ENCODE measurements around the gene NDOR1.
"Not testable (repeated sequence)": the region's sequence is repeated elsewhere in the genome, so short reads cannot be mapped to it uniquely, and the experiment has no call there.

NDOR1 gene

GRCh38 chr9:137240841-137241489, 35.5 kb downstream of the NDOR1 start, which contains the start of gene TUBB4B:
Gene TUBB4B (plus strand): TSS chr9:137241287. CDS start chr9:137241361, 74 bp downstream.
- no peak within 1 kb of the TSS for H2BK15ac ChIP-seq (replicated peaks; ENCODE audit: low read depth)
- peak within 1 kb of the TSS; percentile 94 for H3K23ac ChIP-seq (ENCODE audit: low read length)
- peak; percentile 100 for DNase-seq
- H2BK120ac ChIP-seq (ENCODE audit: low read depth, low read length): peak within 1 kb of the TSS; percentile 1
- WGBS (ENCODE audit: extremely low coverage, insufficient coverage, low lambda C conversion rate): no CpG with 5 or more reads among the region's 67 CpGs
- no peaks in the 10 kb centered on the region for H3K27me3 ChIP-seq (ENCODE audit: insufficient read depth, low read length, poor library complexity)
- peak within 1 kb of the TSS; percentile 54 for H3K18ac ChIP-seq (ENCODE audit: low read length)
- H3K4me1 ChIP-seq (ENCODE audit: control insufficient read depth, low read depth, low read length): peaks cover 17% of the 10 kb centered on the region
- H3K27ac ChIP-seq (ENCODE audit: low read depth, low read length): peak within 1 kb of the TSS; percentile 98
- no peak within 1 kb of the TSS for H4K5ac ChIP-seq (ENCODE audit: low read length)
- H3K36me3 ChIP-seq (ENCODE audit: control insufficient read depth, insufficient read depth, low read length): peaks cover 6% of the 10 kb centered on the region
- H3K4ac ChIP-seq (ENCODE audit: low read depth, low read length): peak within 1 kb of the TSS; percentile 93
- H3K79me2 ChIP-seq (ENCODE audit: control insufficient read depth, insufficient read depth, low read length): peaks cover 18% of the 10 kb centered on the region
- no peak within 1 kb of the TSS for H2AK5ac ChIP-seq (ENCODE audit: low read length)
- peaks cover 9% of the 10 kb centered on the region for H3K79me1 ChIP-seq (ENCODE audit: low read length)
- peak within 1 kb of the TSS; percentile 87 for H3K4me2 ChIP-seq (ENCODE audit: low read length)
- H3K56ac ChIP-seq (ENCODE audit: low read length): peak within 1 kb of the TSS; percentile 99
- peak within 1 kb of the TSS; percentile 83 for H3K4me3 ChIP-seq (ENCODE audit: low read length)
- peak within 1 kb of the TSS; percentile 99 for H3K9ac ChIP-seq (ENCODE audit: low read length)
- no peak within 1 kb of the TSS for H4K8ac ChIP-seq (ENCODE audit: low read depth, low read length)
- H2BK5ac ChIP-seq (ENCODE audit: low read length): peak within 1 kb of the TSS; percentile 87

GRCh38 chr9:137241490-137242268, 36.2 kb downstream of the NDOR1 start:
- peak overlapping the region; percentile 91 for H3K27ac ChIP-seq (ENCODE audit: low read depth, low read length)
- no peak overlapping the region for H2BK5ac ChIP-seq (ENCODE audit: low read length)
- H3K4me2 ChIP-seq (ENCODE audit: low read length): peak overlapping the region; percentile 72
- H3K79me2 ChIP-seq (ENCODE audit: control insufficient read depth, insufficient read depth, low read length): peaks cover 18% of the 10 kb centered on the region
- peaks cover 9% of the 10 kb centered on the region for H3K79me1 ChIP-seq (ENCODE audit: low read length)
- no peaks in the 10 kb centered on the region for H3K27me3 ChIP-seq (ENCODE audit: insufficient read depth, low read length, poor library complexity)
- H2BK15ac ChIP-seq (replicated peaks; ENCODE audit: low read depth): no peak overlapping the region
- no peak overlapping the region for H2BK120ac ChIP-seq (ENCODE audit: low read depth, low read length)
- no peak overlapping the region for H4K8ac ChIP-seq (ENCODE audit: low read depth, low read length)
- H2AK5ac ChIP-seq (ENCODE audit: low read length): no peak overlapping the region
- H4K5ac ChIP-seq (ENCODE audit: low read length): no peak overlapping the region
- peak overlapping the region; percentile 51 for H3K18ac ChIP-seq (ENCODE audit: low read length)
- peak overlapping the region; percentile 96 for H3K9ac ChIP-seq (ENCODE audit: low read length)
- H3K4me3 ChIP-seq (ENCODE audit: low read length): peak overlapping the region; percentile 76
- DNase-seq: no peak
- peak overlapping the region; percentile 96 for H3K56ac ChIP-seq (ENCODE audit: low read length)
- H3K36me3 ChIP-seq (ENCODE audit: control insufficient read depth, insufficient read depth, low read length): peaks cover 6% of the 10 kb centered on the region
- peak overlapping the region; percentile 66 for H3K23ac ChIP-seq (ENCODE audit: low read length)
- H3K4ac ChIP-seq (ENCODE audit: low read depth, low read length): peak overlapping the region; percentile 93
- H3K4me1 ChIP-seq (ENCODE audit: control insufficient read depth, low read depth, low read length): peaks cover 16% of the 10 kb centered on the region
- no CpG with 5 or more reads among the region's 83 CpGs for WGBS (ENCODE audit: extremely low coverage, insufficient coverage, low lambda C conversion rate)

GRCh38 chr9:137242269-137243203, 37.0 kb downstream of the NDOR1 start:
- H3K4me1 ChIP-seq (ENCODE audit: control insufficient read depth, low read depth, low read length): peaks cover 14% of the 10 kb centered on the region
- H3K4ac ChIP-seq (ENCODE audit: low read depth, low read length): no peak overlapping the region
- H3K79me1 ChIP-seq (ENCODE audit: low read length): peaks cover 9% of the 10 kb centered on the region
- no peak for DNase-seq
- peak overlapping the region; percentile 76 for H3K4me3 ChIP-seq (ENCODE audit: low read length)
- H3K18ac ChIP-seq (ENCODE audit: low read length): no peak overlapping the region
- no peak overlapping the region for H2BK120ac ChIP-seq (ENCODE audit: low read depth, low read length)
- H3K27me3 ChIP-seq (ENCODE audit: insufficient read depth, low read length, poor library complexity): no peaks in the 10 kb centered on the region
- no CpG with 5 or more reads among the region's 36 CpGs for WGBS (ENCODE audit: extremely low coverage, insufficient coverage, low lambda C conversion rate)
- H3K79me2 ChIP-seq (ENCODE audit: control insufficient read depth, insufficient read depth, low read length): peaks cover 18% of the 10 kb centered on the region
- no peak overlapping the region for H2AK5ac ChIP-seq (ENCODE audit: low read length)
- no peak overlapping the region for H4K8ac ChIP-seq (ENCODE audit: low read depth, low read length)
- peaks cover 6% of the 10 kb centered on the region for H3K36me3 ChIP-seq (ENCODE audit: control insufficient read depth, insufficient read depth, low read length)
- no peak overlapping the region for H4K5ac ChIP-seq (ENCODE audit: low read length)
- H3K27ac ChIP-seq (ENCODE audit: low read depth, low read length): no peak overlapping the region
- H3K56ac ChIP-seq (ENCODE audit: low read length): peak overlapping the region; percentile 96
- no peak overlapping the region for H2BK5ac ChIP-seq (ENCODE audit: low read length)
- H3K23ac ChIP-seq (ENCODE audit: low read length): peak overlapping the region; percentile 11
- peak overlapping the region; percentile 96 for H3K9ac ChIP-seq (ENCODE audit: low read length)
- peak overlapping the region; percentile 72 for H3K4me2 ChIP-seq (ENCODE audit: low read length)
- no peak overlapping the region for H2BK15ac ChIP-seq (replicated peaks; ENCODE audit: low read depth)

GRCh38 chr9:137243266-137243625, 37.7 kb downstream of the NDOR1 start:
- H3K4me3 ChIP-seq (ENCODE audit: low read length): not testable (repeated sequence)

GRCh38 chr9:137243626-137244485, 38.4 kb downstream of the NDOR1 start:
- Histone ChIP-seq H3K27ac (ENCODE audit: low read depth, low read length) (peak overlapping the region; percentile 2), H4K8ac (ENCODE audit: low read depth, low read length) (no peak overlapping the region), H2AK5ac (ENCODE audit: low read length) (no peak overlapping the region), H3K4me3 (ENCODE audit: low read length) (no peak overlapping the region), H2BK120ac (ENCODE audit: low read depth, low read length) (no peak overlapping the region), H3K4me1 (ENCODE audit: control insufficient read depth, low read depth, low read length) (peaks cover 14% of the 10 kb centered on the region), H3K23ac (ENCODE audit: low read length) (no peak overlapping the region), H4K5ac (ENCODE audit: low read length) (no peak overlapping the region), H3K4ac (ENCODE audit: low read depth, low read length) (no peak overlapping the region), H2BK15ac (replicated peaks; ENCODE audit: low read depth) (no peak overlapping the region), H3K79me2 (ENCODE audit: control insufficient read depth, insufficient read depth, low read length) (peaks cover 17% of the 10 kb centered on the region), H2BK5ac (ENCODE audit: low read length) (no peak overlapping the region), H3K27me3 (ENCODE audit: insufficient read depth, low read length, poor library complexity) (no peaks in the 10 kb centered on the region), H3K4me2 (ENCODE audit: low read length) (peak overlapping the region; percentile 0), H3K79me1 (ENCODE audit: low read length) (peaks cover 4% of the 10 kb centered on the region), H3K56ac (ENCODE audit: low read length) (peak overlapping the region; percentile 90), H3K36me3 (ENCODE audit: control insufficient read depth, insufficient read depth, low read length) (peaks cover 6% of the 10 kb centered on the region), H3K18ac (ENCODE audit: low read length) (no peak overlapping the region), H3K9ac (ENCODE audit: low read length) (peak overlapping the region; percentile 28)
- DNase-seq: peak; percentile 70
- no CpG with 5 or more reads among the region's 15 CpGs for WGBS (ENCODE audit: extremely low coverage, insufficient coverage, low lambda C conversion rate)

More at GRCh38 chr9:137243266-137243625, 37.7 kb downstream of the NDOR1 start:
- peaks cover 14% of the 10 kb centered on the region for H3K4me1 ChIP-seq (ENCODE audit: control insufficient read depth, low read depth, low read length)
- H3K18ac ChIP-seq (ENCODE audit: low read length); H3K27ac ChIP-seq (ENCODE audit: low read depth, low read length); H4K8ac ChIP-seq (ENCODE audit: low read depth, low read length); H2BK5ac ChIP-seq (ENCODE audit: low read length); DNase-seq; H3K79me1 ChIP-seq (ENCODE audit: low read length); H3K4ac ChIP-seq (ENCODE audit: low read depth, low read length); H3K56ac ChIP-seq (ENCODE audit: low read length); H3K23ac ChIP-seq (ENCODE audit: low read length); H2AK5ac ChIP-seq (ENCODE audit: low read length); H3K27me3 ChIP-seq (ENCODE audit: insufficient read depth, low read length, poor library complexity); H2BK15ac ChIP-seq (replicated peaks; ENCODE audit: low read depth); H2BK120ac ChIP-seq (ENCODE audit: low read depth, low read length); H3K36me3 ChIP-seq (ENCODE audit: control insufficient read depth, insufficient read depth, low read length); H3K4me2 ChIP-seq (ENCODE audit: low read length); H4K5ac ChIP-seq (ENCODE audit: low read length): not testable (repeated sequence)
- peaks cover 18% of the 10 kb centered on the region for H3K79me2 ChIP-seq (ENCODE audit: control insufficient read depth, insufficient read depth, low read length)
- WGBS (ENCODE audit: extremely low coverage, insufficient coverage, low lambda C conversion rate): no CpG with 5 or more reads among the region's 18 CpGs
- peak overlapping the region; percentile 3 for H3K9ac ChIP-seq (ENCODE audit: low read length)

All from mesendoderm (in vitro differentiated cells).